Hepatocyte (in vitro differentiated cells): ENCODE results near the gene CDHR2. TPM values are rescaled to one million over a fixed set of nuclear protein-coding genes. Genes with fewer than 3 reads are reported as not detected.
A peak's percentile ranks its signal among the peaks of the same experiment; 100 is the strongest.

Experiments used
- DNase-seq: peaks from one replicate; pipeline ENCODE4 v3.0.0-alpha.2; 2016; ENCODE audit warnings: low spot score
- H2AFZ ChIP-seq: fragments of 200-600 bp; sonication (generic); 2 replicates; pipeline ENCODE4 v1.6.0; 2016; ENCODE audit warnings: antibody characterized with exemption, mild to moderate bottlenecking
- H3K27ac ChIP-seq: fragments of 200-600 bp; sonication (generic); 2 replicates; pipeline ENCODE4 v1.5.1; 2016; ENCODE audit warnings: mild to moderate bottlenecking
- H3K27me3 ChIP-seq: fragments of 200-600 bp; sonication (generic); 2 replicates; pipeline ENCODE4 v1.6.1; 2016
- H3K36me3 ChIP-seq: fragments of 200-600 bp; sonication (generic); replicated peaks from 2 replicates; pipeline ENCODE4 v1.5.1; 2016; ENCODE audit warnings: low read depth; ENCODE audit not compliant: insufficient read depth
- H3K4me1 ChIP-seq: fragments of 200-600 bp; sonication (generic); 2 replicates; pipeline ENCODE4 v1.5.1; 2016; ENCODE audit warnings: mild to moderate bottlenecking, moderate library complexity; ENCODE audit not compliant: insufficient read depth
- H3K4me2 ChIP-seq: fragments of 200-600 bp; sonication (generic); 2 replicates; pipeline ENCODE4 v1.6.0; 2016
- H3K4me3 ChIP-seq: fragments of 200-600 bp; sonication (generic); 2 replicates; pipeline ENCODE4 v1.5.1; 2016; ENCODE audit warnings: mild to moderate bottlenecking
- H3K79me2 ChIP-seq: fragments of 200-600 bp; sonication (generic); 2 replicates; pipeline ENCODE4 v1.6.0; 2017; ENCODE audit warnings: mild to moderate bottlenecking
- H3K9me2 ChIP-seq: fragments of 200-600 bp; sonication (generic); replicated peaks from 2 replicates; pipeline ENCODE4 v1.6.0; 2017; ENCODE audit warnings: mild to moderate bottlenecking; ENCODE audit not compliant: insufficient read depth
- H3K9me3 ChIP-seq: fragments of 200-600 bp; sonication (generic); 2 replicates; pipeline ENCODE4 v1.5.1; 2016; ENCODE audit warnings: low read depth, mild to moderate bottlenecking
- H4K20me1 ChIP-seq: fragments of 200-600 bp; sonication (generic); 2 replicates; pipeline ENCODE4 v1.6.0; 2016; ENCODE audit warnings: mild to moderate bottlenecking; ENCODE audit not compliant: insufficient read depth, poor library complexity, severe bottlenecking
- EZH2 ChIP-seq: fragments of 200-600 bp; sonication (generic); IDR thresholded peaks from 2 replicates; pipeline ENCODE4 v1.6.1; 2016; ENCODE audit warnings: antibody characterized with exemption, mild to moderate bottlenecking, borderline replicate concordance
- EZH2phosphoT487 ChIP-seq: fragments of 200-600 bp; sonication (generic); IDR thresholded peaks from one replicate; pipeline ENCODE4 v1.6.1; 2018; ENCODE audit warnings: antibody characterized with exemption, mild to moderate bottlenecking, low read depth, moderate library complexity; ENCODE audit not compliant: unreplicated experiment, severe bottlenecking
- WGBS: methylation state at CpG from one replicate; pipeline ENCODE4 v1.1.6; 2016; ENCODE audit warnings: low lambda C conversion rate; ENCODE audit errors: missing lambda C conversion rate; 5-methylcytosine and 5-hydroxymethylcytosine counted together
- polyA plus RNA-seq: library from polyadenylated mRNA; unstranded; fragments of >200 nt; fragmentation: Nextera tagmentation; extraction: Ambion mirVana; gene quantifications from 2 replicates; pipeline ENCODE4 v1.2.1, GENCODE V29; 2016
- total RNA-seq: library from RNA; depleted of rRNA; stranded (reverse); fragments of >200 nt; gene quantifications from 2 replicates; pipeline ENCODE4 v1.2.3, GENCODE V29; 2014
- TF ChIP-seq, protein P1 (sequence below): fragments of 200-600 bp; sonication (generic); IDR thresholded peaks from 2 replicates; pipeline ENCODE4 v1.5.1; 2016; ENCODE audit warnings: antibody characterized with exemption, mild to moderate bottlenecking; ENCODE audit not compliant: poor library complexity

CDHR2 gene
- total and polyA plus RNA-seq, 2 experiments from 2014 or later, result 28.3 to 29.8 TPM

DNA sequence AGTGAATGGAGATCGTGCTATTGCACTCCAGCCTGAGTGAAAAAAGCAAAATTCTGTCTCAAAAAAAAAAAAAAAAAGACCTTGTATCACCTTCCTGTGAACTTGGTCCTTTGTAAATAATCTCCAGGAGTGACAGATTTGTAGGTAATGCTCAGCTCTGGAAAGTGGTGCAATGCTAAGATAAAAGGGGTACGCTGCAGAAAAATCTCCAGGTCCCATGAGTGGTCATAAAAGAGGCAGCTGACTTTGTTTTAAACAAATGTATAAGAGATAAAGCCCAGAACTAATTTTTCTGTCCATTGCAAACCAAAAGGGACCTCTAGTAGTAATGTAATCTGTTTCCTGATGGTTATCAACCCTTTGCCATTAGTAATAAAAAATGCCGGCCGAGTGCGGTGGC lies 45.6 kb upstream of the CDHR2 start:
- Histone ChIP-seq H3K36me3 (no peaks in the 10 kb centered on the region), H3K4me3 (no peak overlapping the region), H3K4me1 (no peaks in the 10 kb centered on the region), H4K20me1 (no peaks in the 10 kb centered on the region), H3K9me3 (no peaks in the 10 kb centered on the region), H3K27me3 (no peaks in the 10 kb centered on the region), H3K4me2 (no peak overlapping the region), H2AFZ (no peak overlapping the region), H3K27ac (peak overlapping the region; percentile 77), H3K79me2 (no peaks in the 10 kb centered on the region), H3K9me2 (no peaks in the 10 kb centered on the region)
- WGBS, result 52% methylated on average over 5 of the region's 5 CpGs
- TF ChIP-seq, protein P1, sequence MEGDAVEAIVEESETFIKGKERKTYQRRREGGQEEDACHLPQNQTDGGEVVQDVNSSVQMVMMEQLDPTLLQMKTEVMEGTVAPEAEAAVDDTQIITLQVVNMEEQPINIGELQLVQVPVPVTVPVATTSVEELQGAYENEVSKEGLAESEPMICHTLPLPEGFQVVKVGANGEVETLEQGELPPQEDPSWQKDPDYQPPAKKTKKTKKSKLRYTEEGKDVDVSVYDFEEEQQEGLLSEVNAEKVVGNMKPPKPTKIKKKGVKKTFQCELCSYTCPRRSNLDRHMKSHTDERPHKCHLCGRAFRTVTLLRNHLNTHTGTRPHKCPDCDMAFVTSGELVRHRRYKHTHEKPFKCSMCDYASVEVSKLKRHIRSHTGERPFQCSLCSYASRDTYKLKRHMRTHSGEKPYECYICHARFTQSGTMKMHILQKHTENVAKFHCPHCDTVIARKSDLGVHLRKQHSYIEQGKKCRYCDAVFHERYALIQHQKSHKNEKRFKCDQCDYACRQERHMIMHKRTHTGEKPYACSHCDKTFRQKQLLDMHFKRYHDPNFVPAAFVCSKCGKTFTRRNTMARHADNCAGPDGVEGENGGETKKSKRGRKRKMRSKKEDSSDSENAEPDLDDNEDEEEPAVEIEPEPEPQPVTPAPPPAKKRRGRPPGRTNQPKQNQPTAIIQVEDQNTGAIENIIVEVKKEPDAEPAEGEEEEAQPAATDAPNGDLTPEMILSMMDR, result no peak
- TF ChIP-seq EZH2phosphoT487 (no peak), EZH2 (no peak)
- peak; percentile 57 for DNase-seq

DNA sequence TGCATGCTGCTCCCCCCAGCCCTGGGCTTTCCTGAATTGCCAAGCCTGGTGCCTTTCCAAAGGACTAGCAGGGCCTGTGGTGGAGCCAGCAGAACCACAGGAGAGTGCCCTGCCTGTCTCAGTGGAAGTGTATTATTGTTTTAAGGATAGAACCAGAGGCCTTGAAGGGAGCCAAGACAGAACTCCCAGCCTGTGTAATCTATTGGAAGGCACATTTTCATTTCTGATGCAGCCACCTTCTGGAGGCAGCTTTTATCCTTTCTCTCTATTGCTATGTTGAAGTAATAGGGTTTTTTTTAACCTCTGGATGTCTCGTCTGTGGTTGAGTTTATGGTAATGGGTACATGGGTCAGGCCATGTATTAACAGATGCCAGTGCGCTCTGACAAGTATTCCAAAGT lies 41.2 kb upstream of the CDHR2 start:
- Histone ChIP-seq H2AFZ (no peak overlapping the region), H3K4me2 (no peak overlapping the region), H3K36me3 (no peaks in the 10 kb centered on the region), H3K4me1 (no peaks in the 10 kb centered on the region), H3K9me2 (no peaks in the 10 kb centered on the region), H3K27me3 (no peaks in the 10 kb centered on the region), H3K9me3 (no peaks in the 10 kb centered on the region), H3K27ac (no peak overlapping the region), H3K79me2 (no peaks in the 10 kb centered on the region), H4K20me1 (no peaks in the 10 kb centered on the region), H3K4me3 (no peak overlapping the region)
- WGBS, result 95% methylated on average over 2 of the region's 2 CpGs
- TF ChIP-seq EZH2 (no peak), EZH2phosphoT487 (no peak)
- TF ChIP-seq, protein P1, result no peak
- DNase-seq, result no peak

DNA sequence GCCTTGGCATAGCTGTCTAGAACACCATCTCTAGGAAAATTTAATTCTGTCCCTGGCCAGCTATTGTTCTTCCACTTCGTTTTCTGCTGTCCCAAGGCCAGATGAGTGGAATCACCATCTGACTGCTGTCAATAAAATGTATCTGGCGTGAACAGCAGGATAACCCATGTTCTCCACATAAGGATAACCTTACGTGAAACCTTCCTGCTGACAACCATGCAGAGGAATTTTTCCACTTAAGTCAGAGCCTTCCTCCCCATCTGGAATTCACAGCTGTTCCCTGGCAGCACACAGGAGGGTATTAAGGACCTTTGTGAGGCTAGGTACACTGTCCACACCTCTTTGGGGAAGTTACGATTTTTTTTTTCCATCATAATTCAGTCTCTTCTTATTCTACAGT lies 40.5 kb upstream of the CDHR2 start:
- no peaks in the 10 kb centered on the region for H3K79me2 ChIP-seq
- no peaks in the 10 kb centered on the region for H3K9me3 ChIP-seq
- H3K27me3 ChIP-seq, result no peaks in the 10 kb centered on the region
- WGBS, result 84% methylated on average over 4 of the region's 4 CpGs
- no peak for DNase-seq
- H3K9me2 ChIP-seq, result no peaks in the 10 kb centered on the region
- H3K4me1 ChIP-seq, result no peaks in the 10 kb centered on the region
- TF ChIP-seq EZH2 (no peak), EZH2phosphoT487 (no peak)
- TF ChIP-seq, protein P1, result no peak
- H4K20me1 ChIP-seq, result no peaks in the 10 kb centered on the region
- no peak overlapping the region for H3K27ac ChIP-seq
- H3K4me3 ChIP-seq, result no peak overlapping the region
- no peaks in the 10 kb centered on the region for H3K36me3 ChIP-seq
- H3K4me2 ChIP-seq, result no peak overlapping the region
- no peak overlapping the region for H2AFZ ChIP-seq

DNA sequence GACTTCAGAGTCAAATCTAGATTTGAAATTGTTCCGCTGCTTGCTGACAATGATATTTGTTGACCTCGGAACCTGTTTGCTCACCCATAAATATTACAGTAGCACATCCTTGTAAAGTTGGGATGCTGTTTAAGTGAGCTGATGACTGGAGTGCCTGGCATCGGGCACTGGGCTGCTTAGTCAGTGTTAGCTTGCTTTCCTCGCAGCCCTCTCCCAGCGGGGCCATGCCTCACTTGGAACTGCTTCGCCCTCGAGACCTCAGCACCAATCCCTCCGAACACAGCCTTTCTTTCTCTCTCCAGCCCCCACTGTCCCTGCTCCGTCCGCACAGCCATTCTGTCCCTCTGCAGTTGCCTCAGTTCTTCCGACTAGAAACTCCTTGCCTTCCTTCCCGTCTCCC lies 35.4 kb upstream of the CDHR2 start:
- no peaks in the 10 kb centered on the region for H3K9me2 ChIP-seq
- H3K9me3 ChIP-seq, result no peaks in the 10 kb centered on the region
- no peak overlapping the region for H3K4me3 ChIP-seq
- no peaks in the 10 kb centered on the region for H3K4me1 ChIP-seq
- no peaks in the 10 kb centered on the region for H3K79me2 ChIP-seq
- no peak overlapping the region for H3K27ac ChIP-seq
- H2AFZ ChIP-seq, result no peak overlapping the region
- H3K27me3 ChIP-seq, result no peaks in the 10 kb centered on the region
- no peaks in the 10 kb centered on the region for H4K20me1 ChIP-seq
- no peak for DNase-seq
- H3K4me2 ChIP-seq, result no peak overlapping the region
- no peak for TF ChIP-seq EZH2
- TF ChIP-seq EZH2phosphoT487, result no peak
- TF ChIP-seq, protein P1, result no peak
- 91% methylated on average over 12 of the region's 12 CpGs for WGBS
- H3K36me3 ChIP-seq, result no peaks in the 10 kb centered on the region
